Testis (tissue), 3 donors: ENCODE measurements around the gene TASP1. TPM values are rescaled to one million over a fixed set of nuclear protein-coding genes. Genes with fewer than 3 reads are reported as not detected.

ENCODE experiments used
- DNase-seq: peaks from one replicate; pipeline ENCODE4 v3.0.0-alpha.2; 2019
- H3K27ac ChIP-seq, 2 donors: fragments of 200-600 bp; sonication (generic); one replicate each; pipeline ENCODE4 v1.5.1; 2019
- H3K27me3 ChIP-seq: fragments of 200-600 bp; sonication (generic); one replicate; pipeline ENCODE4 v1.5.1; 2019
- H3K36me3 ChIP-seq: fragments of 200-600 bp; sonication (generic); one replicate; pipeline ENCODE4 v1.5.1; 2017; ENCODE audit warnings: low read depth; ENCODE audit errors: missing control alignments
- H3K4me1 ChIP-seq: fragments of 200-600 bp; sonication (generic); one replicate; pipeline ENCODE4 v1.5.1; 2019
- H3K4me3 ChIP-seq, 2 donors: fragments of 200-600 bp; sonication (generic); one replicate each; pipeline ENCODE4 v1.5.1; 2017 to 2019
- H3K9me3 ChIP-seq: fragments of 200-600 bp; sonication (generic); one replicate; pipeline ENCODE4 v1.5.1; 2017
- POLR2A ChIP-seq: fragments of 450-650 bp; IDR thresholded peaks from one replicate; pipeline ENCODE4 v1.6.1; 2017; ENCODE audit warnings: antibody characterized with exemption, mild to moderate bottlenecking, moderate library complexity
- WGBS, 2 donors: methylation state at CpG; one replicate each; pipeline ENCODE4 v1.1.5; 2018; 5-methylcytosine and 5-hydroxymethylcytosine counted together
- intact Hi-C: fragments of 100-400 bp; cut with DNase I; formaldehyde crosslinking; loops from one replicate; pipeline ENCODE4 v1.15.1; 2023; ENCODE audit warnings: low total_unique reads
- polyA plus RNA-seq: library from polyadenylated mRNA; stranded (reverse); fragments of 350-450 nt; fragmentation: Illumina TruSeq; extraction: RNeasy Lipid Tissue Mini Kit (QIAGEN cat#74804); gene quantifications from one replicate; pipeline ENCODE4 v1.2.3, GENCODE V29; 2014; ENCODE audit warnings: low read depth, low replicate concordance; ENCODE audit not compliant: insufficient read depth
- total RNA-seq, 2 donors: library from RNA; depleted of rRNA; stranded (reverse); fragments of >200 nt; gene quantifications; one replicate each; pipeline ENCODE4 v1.2.3, GENCODE V29; 2016
- TF ChIP-seq, protein P1 (sequence below), 3 experiments: fragments of 450-650 bp in 2 of 3; fragments of 200-600 bp in 1 of 3; sonication (generic) in 1 of 3; IDR thresholded peaks; one replicate each; pipeline ENCODE4 v1.5.1; 2016 to 2019; ENCODE audit warnings: antibody characterized with exemption in 3 of 3, mild to moderate bottlenecking in 2 of 3, moderate library complexity in 1 of 3

Gene TASP1
- total and polyA plus RNA-seq, 3 donors from 2014 or later = 10.5 to 14.4 (median 13.1) TPM

DNA sequence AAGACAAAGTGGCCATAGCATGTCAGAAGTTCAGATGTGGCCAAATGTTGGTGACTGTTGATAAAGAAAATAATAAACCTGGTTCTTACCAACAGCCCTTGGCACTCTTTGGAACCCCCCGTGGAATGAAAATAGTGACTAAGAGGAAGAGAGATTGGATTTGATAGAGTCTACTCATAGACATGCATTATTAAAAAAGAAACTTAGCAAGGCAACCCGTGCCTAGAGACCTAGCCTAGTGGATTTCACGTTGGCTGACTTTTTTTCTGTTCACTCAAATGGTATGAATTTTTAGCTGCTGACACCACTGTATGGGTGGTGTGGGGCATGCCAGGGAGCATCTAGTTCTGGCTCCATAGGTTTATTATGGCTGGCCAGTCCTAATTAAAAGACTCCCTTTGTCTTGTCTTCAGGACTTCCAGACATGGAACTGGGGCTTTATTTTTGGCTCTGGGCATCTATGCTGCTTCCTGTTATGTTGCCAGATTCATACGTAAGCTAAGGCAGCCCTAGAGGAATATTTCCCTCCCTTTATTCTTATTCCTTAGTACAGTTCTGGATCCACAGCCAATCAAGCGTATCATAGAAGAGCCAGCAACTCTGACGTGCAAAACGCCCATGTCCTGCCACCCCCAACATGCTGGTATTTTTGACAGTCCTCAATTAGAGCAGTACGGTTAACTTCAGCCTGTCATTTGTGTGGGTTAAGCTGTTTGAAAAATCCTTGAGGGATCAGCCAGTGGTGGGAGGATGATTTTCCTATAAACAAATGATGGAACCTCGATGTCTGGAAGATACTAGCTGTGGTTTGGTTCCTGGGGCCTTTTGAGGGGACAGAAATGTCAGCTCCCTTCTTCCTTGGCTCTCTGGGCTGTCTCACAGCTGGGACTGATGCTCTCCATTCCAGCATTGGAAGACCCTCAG is 290.2 kb downstream of the TASP1 start:
- no peak for DNase-seq
- Histone ChIP-seq H3K4me3 (no peak overlapping the region), H3K4me1 (no peaks in the 10 kb centered on the region), H3K27me3 (no peaks in the 10 kb centered on the region), H3K9me3 (no peaks in the 10 kb centered on the region), H3K36me3 (no peaks in the 10 kb centered on the region), H3K27ac (no peak overlapping the region)
- WGBS, 2 donors = 76 to 83% methylated on average over 9 of the region's 9 CpGs
- TF ChIP-seq POLR2A = no peak
- TF ChIP-seq, protein P1, sequence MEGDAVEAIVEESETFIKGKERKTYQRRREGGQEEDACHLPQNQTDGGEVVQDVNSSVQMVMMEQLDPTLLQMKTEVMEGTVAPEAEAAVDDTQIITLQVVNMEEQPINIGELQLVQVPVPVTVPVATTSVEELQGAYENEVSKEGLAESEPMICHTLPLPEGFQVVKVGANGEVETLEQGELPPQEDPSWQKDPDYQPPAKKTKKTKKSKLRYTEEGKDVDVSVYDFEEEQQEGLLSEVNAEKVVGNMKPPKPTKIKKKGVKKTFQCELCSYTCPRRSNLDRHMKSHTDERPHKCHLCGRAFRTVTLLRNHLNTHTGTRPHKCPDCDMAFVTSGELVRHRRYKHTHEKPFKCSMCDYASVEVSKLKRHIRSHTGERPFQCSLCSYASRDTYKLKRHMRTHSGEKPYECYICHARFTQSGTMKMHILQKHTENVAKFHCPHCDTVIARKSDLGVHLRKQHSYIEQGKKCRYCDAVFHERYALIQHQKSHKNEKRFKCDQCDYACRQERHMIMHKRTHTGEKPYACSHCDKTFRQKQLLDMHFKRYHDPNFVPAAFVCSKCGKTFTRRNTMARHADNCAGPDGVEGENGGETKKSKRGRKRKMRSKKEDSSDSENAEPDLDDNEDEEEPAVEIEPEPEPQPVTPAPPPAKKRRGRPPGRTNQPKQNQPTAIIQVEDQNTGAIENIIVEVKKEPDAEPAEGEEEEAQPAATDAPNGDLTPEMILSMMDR (IDR thresholded peaks at IDR 0.05) = no peak
- intact Hi-C loops = no loop called here

DNA sequence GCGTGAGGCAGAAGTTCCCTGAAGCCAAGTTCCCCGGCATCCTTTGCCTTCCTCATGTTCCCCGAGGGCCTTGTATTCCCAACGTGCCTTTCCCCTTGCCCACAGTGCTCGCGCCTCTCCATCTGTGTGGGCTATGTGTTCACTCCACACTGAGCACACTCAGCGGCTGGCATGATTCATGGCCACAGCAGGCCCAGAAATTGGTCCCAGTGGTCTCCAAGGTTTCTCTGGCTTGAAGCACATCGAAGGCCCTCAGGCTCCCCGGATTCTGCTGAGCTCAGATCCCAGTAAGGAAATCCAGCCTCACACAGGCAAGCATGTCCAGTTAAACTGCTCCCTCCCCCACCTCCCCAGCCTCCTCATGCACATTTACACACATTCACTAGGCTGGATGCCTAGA is 294.1 kb downstream of the TASP1 start:
- no peak for TF ChIP-seq POLR2A
- TF ChIP-seq, protein P1 (IDR thresholded peaks at IDR 0.05) = no peak
- intact Hi-C loops = no loop called here
- Histone ChIP-seq H3K4me3 (no peak overlapping the region), H3K27me3 (no peaks in the 10 kb centered on the region), H3K27ac (no peak overlapping the region), H3K36me3 (no peaks in the 10 kb centered on the region), H3K4me1 (no peaks in the 10 kb centered on the region), H3K9me3 (no peaks in the 10 kb centered on the region)
- 83 to 85% methylated on average over 7 to 9 of the region's 9 CpGs for WGBS, 2 donors
- DNase-seq = no peak

DNA sequence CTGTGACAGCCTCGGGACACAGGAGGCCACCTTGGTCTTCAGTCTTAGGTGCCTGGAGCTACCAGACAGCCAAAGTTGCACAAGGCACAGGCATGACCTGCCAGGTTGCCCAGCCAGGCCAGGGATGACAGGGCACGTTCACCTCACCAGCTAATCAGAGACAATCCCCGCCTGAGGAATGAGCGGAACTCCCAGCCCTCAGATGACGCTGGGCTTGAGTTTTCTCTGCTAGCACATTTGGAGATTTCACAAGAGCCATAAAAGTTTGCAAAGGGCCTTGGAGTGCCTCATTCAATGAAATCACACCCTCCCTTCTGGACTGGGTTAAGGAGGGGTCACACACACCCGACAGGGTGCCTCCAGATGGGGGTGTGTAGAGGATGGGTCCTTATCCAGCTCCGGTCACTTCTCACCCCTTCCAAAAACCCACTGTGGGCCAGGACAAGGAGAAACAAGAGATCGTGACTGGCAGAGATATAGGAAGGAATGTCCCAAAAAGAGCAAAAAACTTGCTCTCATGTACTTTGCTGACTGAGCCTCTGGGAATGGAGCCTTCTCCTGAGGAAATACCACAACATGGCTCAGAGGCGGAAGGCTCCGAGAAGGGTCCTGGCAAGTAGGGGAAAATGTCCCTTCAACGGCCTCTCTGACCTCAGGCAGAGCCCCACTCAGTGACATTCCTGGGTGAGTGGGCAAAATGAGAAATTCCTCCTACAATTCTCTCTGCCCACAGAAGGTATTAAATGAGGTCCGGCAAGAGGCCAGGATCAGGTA is 296.1 kb downstream of the TASP1 start:
- H3K9me3 ChIP-seq = no peaks in the 10 kb centered on the region
- no peaks in the 10 kb centered on the region for H3K4me1 ChIP-seq
- H3K36me3 ChIP-seq = no peaks in the 10 kb centered on the region
- intact Hi-C loops = no loop called here
- no peaks in the 10 kb centered on the region for H3K27me3 ChIP-seq
- H3K27ac ChIP-seq = no peak overlapping the region
- 66 to 72% methylated on average over 10 to 12 of the region's 12 CpGs for WGBS, 2 donors
- no peak overlapping the region for H3K4me3 ChIP-seq
- no peak for DNase-seq
- TF ChIP-seq, protein P1 (IDR thresholded peaks at IDR 0.05) = no peak
- no peak for TF ChIP-seq POLR2A

DNA sequence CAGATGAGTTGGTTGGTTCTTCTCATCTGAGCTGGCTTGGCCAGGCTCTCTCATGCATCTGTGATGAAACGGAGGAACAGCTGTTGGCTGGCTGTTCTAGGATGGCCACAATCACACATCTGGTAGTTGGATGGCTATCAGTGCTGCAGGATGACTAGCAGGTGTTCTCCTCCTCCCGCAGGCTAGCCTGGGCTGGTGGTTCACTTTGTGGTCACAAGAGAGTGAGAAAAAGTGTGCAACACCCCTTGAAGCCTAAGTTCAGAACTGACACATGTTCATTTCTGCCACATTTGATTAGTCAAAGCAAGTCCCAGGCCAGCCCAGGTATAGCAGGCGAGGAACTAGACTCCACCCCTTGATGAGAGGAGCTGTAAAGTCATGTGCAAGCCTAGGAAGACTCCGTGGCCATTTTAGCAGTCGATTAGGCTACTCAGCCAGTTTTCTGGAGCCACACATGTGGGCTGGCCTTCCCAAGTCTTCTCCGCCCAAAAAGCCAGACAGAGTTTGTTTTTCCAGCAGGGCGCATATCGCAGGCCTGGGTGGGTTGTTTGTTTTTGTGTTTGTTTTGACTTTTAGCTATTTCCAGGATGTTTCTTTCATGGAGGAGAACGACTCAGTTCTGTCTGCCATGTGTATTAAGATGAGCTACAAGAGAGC is 296.9 kb downstream of the TASP1 start:
- WGBS, 2 donors = 82 to 86% methylated on average over 9 of the region's 9 CpGs
- no peaks in the 10 kb centered on the region for H3K4me1 ChIP-seq
- intact Hi-C loops = no loop called here
- no peak for DNase-seq
- H3K27ac ChIP-seq = no peak overlapping the region
- TF ChIP-seq, protein P1 (IDR thresholded peaks at IDR 0.05) = no peak
- TF ChIP-seq POLR2A = no peak
- H3K9me3 ChIP-seq = no peaks in the 10 kb centered on the region
- H3K27me3 ChIP-seq = no peaks in the 10 kb centered on the region
- H3K36me3 ChIP-seq = no peaks in the 10 kb centered on the region
- no peak overlapping the region for H3K4me3 ChIP-seq
